ENCODE results near the gene SPHKAP. TPM values are rescaled to one million over a fixed set of nuclear protein-coding genes. Genes with fewer than 3 reads are reported as not detected.
"Not testable (repeated sequence)": the region's sequence is repeated elsewhere in the genome, so short reads cannot be mapped to it uniquely, and the experiment has no call there.

Gene SPHKAP, protein sequence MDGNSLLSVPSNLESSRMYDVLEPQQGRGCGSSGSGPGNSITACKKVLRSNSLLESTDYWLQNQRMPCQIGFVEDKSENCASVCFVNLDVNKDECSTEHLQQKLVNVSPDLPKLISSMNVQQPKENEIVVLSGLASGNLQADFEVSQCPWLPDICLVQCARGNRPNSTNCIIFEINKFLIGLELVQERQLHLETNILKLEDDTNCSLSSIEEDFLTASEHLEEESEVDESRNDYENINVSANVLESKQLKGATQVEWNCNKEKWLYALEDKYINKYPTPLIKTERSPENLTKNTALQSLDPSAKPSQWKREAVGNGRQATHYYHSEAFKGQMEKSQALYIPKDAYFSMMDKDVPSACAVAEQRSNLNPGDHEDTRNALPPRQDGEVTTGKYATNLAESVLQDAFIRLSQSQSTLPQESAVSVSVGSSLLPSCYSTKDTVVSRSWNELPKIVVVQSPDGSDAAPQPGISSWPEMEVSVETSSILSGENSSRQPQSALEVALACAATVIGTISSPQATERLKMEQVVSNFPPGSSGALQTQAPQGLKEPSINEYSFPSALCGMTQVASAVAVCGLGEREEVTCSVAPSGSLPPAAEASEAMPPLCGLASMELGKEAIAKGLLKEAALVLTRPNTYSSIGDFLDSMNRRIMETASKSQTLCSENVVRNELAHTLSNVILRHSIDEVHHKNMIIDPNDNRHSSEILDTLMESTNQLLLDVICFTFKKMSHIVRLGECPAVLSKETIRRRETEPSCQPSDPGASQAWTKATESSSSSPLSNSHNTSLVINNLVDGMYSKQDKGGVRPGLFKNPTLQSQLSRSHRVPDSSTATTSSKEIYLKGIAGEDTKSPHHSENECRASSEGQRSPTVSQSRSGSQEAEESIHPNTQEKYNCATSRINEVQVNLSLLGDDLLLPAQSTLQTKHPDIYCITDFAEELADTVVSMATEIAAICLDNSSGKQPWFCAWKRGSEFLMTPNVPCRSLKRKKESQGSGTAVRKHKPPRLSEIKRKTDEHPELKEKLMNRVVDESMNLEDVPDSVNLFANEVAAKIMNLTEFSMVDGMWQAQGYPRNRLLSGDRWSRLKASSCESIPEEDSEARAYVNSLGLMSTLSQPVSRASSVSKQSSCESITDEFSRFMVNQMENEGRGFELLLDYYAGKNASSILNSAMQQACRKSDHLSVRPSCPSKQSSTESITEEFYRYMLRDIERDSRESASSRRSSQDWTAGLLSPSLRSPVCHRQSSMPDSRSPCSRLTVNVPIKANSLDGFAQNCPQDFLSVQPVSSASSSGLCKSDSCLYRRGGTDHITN (N-terminal part only)
- total RNA-seq, result not detected

DNA sequence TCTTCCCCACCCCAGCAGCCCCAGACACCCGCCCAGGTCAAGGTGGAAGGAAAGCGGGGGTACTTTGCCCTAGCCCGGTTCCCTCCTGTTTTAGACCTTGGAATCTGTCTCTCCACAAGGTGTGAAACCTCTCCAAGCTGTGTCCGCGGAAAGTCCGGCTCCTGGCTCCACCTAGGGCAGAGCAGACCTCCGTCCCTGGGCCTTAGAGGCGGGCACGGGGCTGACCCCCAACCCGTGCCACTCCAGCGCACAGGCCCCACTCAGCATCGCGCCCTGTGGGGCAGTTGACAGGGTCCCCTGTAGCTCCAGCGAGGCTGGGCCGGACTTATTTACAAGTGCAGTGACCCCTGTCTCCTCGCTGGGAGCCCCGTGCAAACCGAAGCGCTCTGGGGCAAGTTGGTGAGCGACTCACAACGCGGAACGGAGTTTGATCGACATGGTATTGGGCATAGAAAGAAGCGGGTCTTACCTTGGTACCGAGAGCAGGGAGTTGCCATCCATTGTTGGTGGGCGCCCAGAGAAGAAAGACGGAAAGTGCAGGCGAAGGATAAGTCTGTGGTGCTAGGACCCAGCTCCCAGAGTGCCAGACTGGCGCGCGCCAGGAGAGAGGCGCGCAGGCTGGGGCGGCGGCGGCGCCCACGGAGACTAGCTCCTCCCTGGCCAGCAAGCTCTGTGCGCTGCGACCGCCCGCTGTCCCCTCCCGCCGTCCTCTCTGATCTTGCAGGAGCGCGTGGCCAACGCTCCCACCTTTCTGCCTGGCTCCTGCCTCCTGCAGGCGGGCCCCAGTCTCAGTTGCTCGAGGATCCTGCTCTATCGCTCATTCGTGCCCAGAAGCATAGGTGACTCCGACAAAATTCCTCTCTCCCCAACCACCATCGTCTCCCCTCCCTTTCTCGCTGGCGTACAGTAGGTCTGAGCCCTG lies at the start of gene SPHKAP:
Gene SPHKAP, minus strand, starts transcription at position 590 of the 922 bp plus-strand sequence. Its CDS starts 89 bp downstream, at position 501.
- Histone ChIP-seq H3K4me1 (peaks cover 0 to 12% (median 0%) of the 10 kb centered on the region in 4 donors), H3K4me3 (no peak within 1 kb of the TSS), H3K27ac (no peak within 1 kb of the TSS), H3K9me3 (no peaks in the 10 kb centered on the region), H3K36me3 (no peaks in the 10 kb centered on the region), H3K27me3 (peaks cover 0 to 7% (median 3%) of the 10 kb centered on the region in 4 donors)
- WGBS, 2 donors, result 4 to 7% methylated on average over 38 to 49 of the region's 56 CpGs
- peak in 1 of 2 donors; percentile 68 for DNase-seq
- peak in 1 of 2 donors; percentile 49 for ATAC-seq (ENCODE audit: low FRiP score in 2 of 2)
- TF ChIP-seq, protein P1, sequence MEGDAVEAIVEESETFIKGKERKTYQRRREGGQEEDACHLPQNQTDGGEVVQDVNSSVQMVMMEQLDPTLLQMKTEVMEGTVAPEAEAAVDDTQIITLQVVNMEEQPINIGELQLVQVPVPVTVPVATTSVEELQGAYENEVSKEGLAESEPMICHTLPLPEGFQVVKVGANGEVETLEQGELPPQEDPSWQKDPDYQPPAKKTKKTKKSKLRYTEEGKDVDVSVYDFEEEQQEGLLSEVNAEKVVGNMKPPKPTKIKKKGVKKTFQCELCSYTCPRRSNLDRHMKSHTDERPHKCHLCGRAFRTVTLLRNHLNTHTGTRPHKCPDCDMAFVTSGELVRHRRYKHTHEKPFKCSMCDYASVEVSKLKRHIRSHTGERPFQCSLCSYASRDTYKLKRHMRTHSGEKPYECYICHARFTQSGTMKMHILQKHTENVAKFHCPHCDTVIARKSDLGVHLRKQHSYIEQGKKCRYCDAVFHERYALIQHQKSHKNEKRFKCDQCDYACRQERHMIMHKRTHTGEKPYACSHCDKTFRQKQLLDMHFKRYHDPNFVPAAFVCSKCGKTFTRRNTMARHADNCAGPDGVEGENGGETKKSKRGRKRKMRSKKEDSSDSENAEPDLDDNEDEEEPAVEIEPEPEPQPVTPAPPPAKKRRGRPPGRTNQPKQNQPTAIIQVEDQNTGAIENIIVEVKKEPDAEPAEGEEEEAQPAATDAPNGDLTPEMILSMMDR (IDR thresholded peaks at IDR 0.05), result no peak
- TF ChIP-seq EP300 (IDR thresholded peaks at IDR 0.05), result no peak
- no peak for TF ChIP-seq POLR2AphosphoS5 (IDR thresholded peaks at IDR 0.05)
- TF ChIP-seq POLR2A (IDR thresholded peaks at IDR 0.05), result no peak

DNA sequence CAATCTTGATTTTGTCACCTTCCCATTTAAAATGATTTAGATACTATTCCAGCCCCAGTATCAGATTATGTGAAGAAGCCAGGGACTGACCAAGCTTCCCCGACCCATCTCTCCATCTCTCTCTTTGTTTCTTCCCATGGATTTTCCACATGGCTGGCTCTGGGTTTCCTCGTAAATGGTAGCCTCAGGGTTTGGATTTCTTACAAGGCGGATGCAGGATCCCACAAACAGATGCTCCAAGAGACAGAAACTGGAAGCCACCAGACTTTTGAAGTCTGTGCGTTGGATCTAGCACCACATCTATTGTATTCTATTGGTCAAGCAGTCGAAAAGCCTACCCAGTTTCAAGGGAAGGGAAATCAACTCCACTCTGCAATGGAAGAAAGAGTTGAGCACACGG lies 46.0 kb upstream of the SPHKAP start:
- WGBS, 2 donors, result 81 to 89% methylated on average over 6 of the region's 6 CpGs
- ATAC-seq (ENCODE audit: low FRiP score in 2 of 2) (no peak), DNase-seq (no peak)
- Histone ChIP-seq H3K27me3 (no peaks in the 10 kb centered on the region), H3K4me3 (no peak overlapping the region), H3K36me3 (no peaks in the 10 kb centered on the region), H3K27ac (no peak overlapping the region), H3K4me1 (no peaks in the 10 kb centered on the region), H3K9me3 (no peaks in the 10 kb centered on the region)
- no peak for TF ChIP-seq EP300 (IDR thresholded peaks at IDR 0.05)
- TF ChIP-seq, protein P1 (IDR thresholded peaks at IDR 0.05), result no peak
- no peak for TF ChIP-seq POLR2A (IDR thresholded peaks at IDR 0.05)
- TF ChIP-seq POLR2AphosphoS5 (IDR thresholded peaks at IDR 0.05), result no peak

DNA sequence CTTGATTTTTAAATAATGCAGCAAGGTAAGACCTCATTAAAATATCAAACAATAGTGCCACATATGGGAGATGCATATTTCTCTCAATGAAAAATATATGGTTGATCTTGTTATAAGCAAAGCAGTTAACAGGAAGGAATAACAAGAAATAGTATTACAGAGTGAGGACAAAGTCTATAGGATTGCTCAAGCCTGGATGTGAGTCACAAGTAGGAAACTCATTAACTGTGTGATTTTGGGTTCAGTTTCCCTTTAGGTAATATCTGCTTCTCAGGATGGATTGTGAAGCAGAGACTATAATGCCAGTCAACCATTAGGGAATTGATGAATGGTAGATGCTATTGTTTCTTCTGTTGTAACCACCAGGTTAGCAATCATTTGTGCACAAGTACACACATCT lies 42.9 kb upstream of the SPHKAP start:
- H3K27me3 ChIP-seq, result no peaks in the 10 kb centered on the region
- H3K27ac ChIP-seq, result no peak overlapping the region
- no peak for ATAC-seq (ENCODE audit: low FRiP score in 2 of 2)
- TF ChIP-seq, protein P1 (IDR thresholded peaks at IDR 0.05), result no peak
- no peak for TF ChIP-seq POLR2AphosphoS5 (IDR thresholded peaks at IDR 0.05)
- no peak for TF ChIP-seq EP300 (IDR thresholded peaks at IDR 0.05)
- TF ChIP-seq POLR2A (IDR thresholded peaks at IDR 0.05), result no peak
- no peak for DNase-seq
- no peak overlapping the region for H3K4me3 ChIP-seq
- no peaks in the 10 kb centered on the region for H3K4me1 ChIP-seq
- H3K9me3 ChIP-seq, result no peaks in the 10 kb centered on the region
- no peaks in the 10 kb centered on the region for H3K36me3 ChIP-seq

DNA sequence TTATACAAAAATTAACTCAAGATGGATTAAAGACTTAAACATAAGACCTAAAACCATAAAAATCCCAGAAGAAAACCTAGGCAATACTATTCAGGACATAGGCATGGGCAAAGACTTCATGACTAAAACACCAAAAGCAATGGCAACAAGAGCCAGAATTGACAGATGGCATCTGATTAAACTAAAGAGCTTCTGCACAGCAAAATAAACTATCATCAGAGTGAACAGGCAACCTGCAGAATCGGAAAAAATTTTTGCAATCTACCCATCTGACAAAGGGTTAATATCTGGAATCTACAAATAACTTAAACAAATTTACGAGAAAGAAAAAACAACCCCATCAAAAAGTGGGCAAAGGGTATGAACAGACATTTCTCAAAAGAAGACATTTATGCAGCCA lies 37.1 kb upstream of the SPHKAP start:
- H3K27ac ChIP-seq; H3K36me3 ChIP-seq; H3K4me3 ChIP-seq; DNase-seq; H3K4me1 ChIP-seq; ATAC-seq (ENCODE audit: low FRiP score in 2 of 2); H3K9me3 ChIP-seq; H3K27me3 ChIP-seq: not testable (repeated sequence)
- 70 to 81% methylated on average over 2 of the region's 2 CpGs for WGBS, 2 donors
